CD14-positive monocyte (primary cell): ENCODE data around the gene IQGAP2. TPM values are rescaled to one million over a fixed set of nuclear protein-coding genes. Genes with fewer than 3 reads are reported as not detected.
A peak's percentile ranks its signal among the peaks of the same experiment; 100 is the strongest.

Experiments used
- DNase-seq, 3 donors: peaks; one replicate each; pipeline ENCODE4 v3.0.0-alpha.2; 2011 to 2022
- H2AFZ ChIP-seq: 2 replicates; pipeline ENCODE4 v1.6.0; 2012; ENCODE audit warnings: mild to moderate bottlenecking, low read depth, low read length, inconsistent platforms; ENCODE audit not compliant: insufficient read depth, poor library complexity, severe bottlenecking
- H3K27ac ChIP-seq, 2 donors: 1 replicate in 1 of 2; 2 replicates in 1 of 2; pipeline ENCODE4 v1.5.1; 2012 to 2013; ENCODE audit warnings: low read length in 2 of 2, control low read depth in 1 of 2, inconsistent platforms in 1 of 2, low read depth in 1 of 2, mild to moderate bottlenecking in 1 of 2
- H3K27me3 ChIP-seq, 2 donors: one replicate each; pipeline versions ENCODE4 v1.6.0 to v1.6.1; 2011 to 2013; ENCODE audit warnings: low read length in 2 of 2; ENCODE audit not compliant: control insufficient read depth in 2 of 2, insufficient read depth in 2 of 2
- H3K36me3 ChIP-seq, 2 donors: replicated peaks in 1 of 2; 1 replicate in 1 of 2; 2 replicates in 1 of 2; pipeline versions ENCODE4 v1.5.1 to v1.6.1; 2012 to 2013; ENCODE audit warnings: low read length in 2 of 2, control low read depth in 1 of 2, inconsistent platforms in 1 of 2, mild to moderate bottlenecking in 1 of 2; ENCODE audit not compliant: insufficient read depth in 2 of 2, control insufficient read depth in 1 of 2
- H3K4me1 ChIP-seq, 2 donors: 1 replicate in 1 of 2; 2 replicates in 1 of 2; pipeline versions ENCODE4 v1.5.1 to v1.6.1; 2012 to 2013; ENCODE audit warnings: low read length in 2 of 2, control low read depth in 1 of 2, inconsistent platforms in 1 of 2, mild to moderate bottlenecking in 1 of 2, moderate library complexity in 1 of 2; ENCODE audit not compliant: insufficient read depth in 2 of 2, control insufficient read depth in 1 of 2
- H3K4me2 ChIP-seq: replicated peaks from 2 replicates; pipeline ENCODE3; 2012; ENCODE audit warnings: low read length, moderate library complexity, mild to moderate bottlenecking; ENCODE audit not compliant: poor library complexity, severe bottlenecking; ENCODE audit errors: extremely low read depth
- H3K4me3 ChIP-seq, 3 experiments: fragments of 200-600 bp in 1 of 3; sonication (generic) in 1 of 3; replicated peaks in 1 of 3; 1 replicate in 2 of 3; 2 replicates in 1 of 3; pipeline ENCODE4 v1.5.1; 2011 to 2013; ENCODE audit warnings: low read length in 3 of 3, mild to moderate bottlenecking in 3 of 3, control low read depth in 2 of 3, low read depth in 2 of 3, inconsistent platforms in 1 of 3, moderate library complexity in 1 of 3
- H3K79me2 ChIP-seq: 2 replicates; pipeline ENCODE4 v1.6.0; 2012; ENCODE audit warnings: mild to moderate bottlenecking, control low read depth, inconsistent platforms, low read length, moderate library complexity; ENCODE audit not compliant: insufficient read depth
- H3K9ac ChIP-seq: 2 replicates; pipeline ENCODE4 v1.6.0; 2017; ENCODE audit warnings: low read length, mild to moderate bottlenecking; ENCODE audit not compliant: insufficient read depth, poor library complexity, severe bottlenecking
- H3K9me3 ChIP-seq, 2 donors: replicated peaks in 1 of 2; 1 replicate in 1 of 2; 2 replicates in 1 of 2; pipeline versions ENCODE4 v1.5.1 to v1.6.1; 2012 to 2013; ENCODE audit warnings: low read length in 2 of 2, control low read depth in 1 of 2; ENCODE audit not compliant: control insufficient read depth in 1 of 2, insufficient read depth in 1 of 2
- H4K20me1 ChIP-seq: 2 replicates; pipeline ENCODE4 v1.6.0; 2012; ENCODE audit warnings: mild to moderate bottlenecking, low read length, control low read depth, moderate library complexity; ENCODE audit not compliant: insufficient read depth
- H3K27ac Mint-ChIP-seq, 7 donors: one replicate each; pipeline ENCODE4 v1.8.0; 2020; ENCODE audit warnings: mild to moderate bottlenecking in 7 of 7, mixed read lengths in 7 of 7, moderate library complexity in 6 of 7, inconsistent platforms in 2 of 7
- H3K27me3 Mint-ChIP-seq, 3 donors: one replicate each; pipeline ENCODE4 v1.8.0; 2021 to 2022; ENCODE audit warnings: low read depth in 3 of 3, mild to moderate bottlenecking in 3 of 3, mixed read lengths in 3 of 3, moderate library complexity in 3 of 3, inconsistent platforms in 1 of 3
- H3K36me3 Mint-ChIP-seq, 2 donors: one replicate each; pipeline ENCODE4 v1.8.0; 2020; ENCODE audit warnings: mixed read lengths in 2 of 2, inconsistent platforms in 1 of 2, mild to moderate bottlenecking in 1 of 2
- H3K4me1 Mint-ChIP-seq: one replicate; pipeline ENCODE4 v1.8.0; 2020; ENCODE audit warnings: mild to moderate bottlenecking, mixed read lengths
- H3K4me3 Mint-ChIP-seq, 2 donors: one replicate each; pipeline ENCODE4 v1.8.0; 2020; ENCODE audit warnings: mild to moderate bottlenecking in 2 of 2, mixed read lengths in 2 of 2, moderate library complexity in 1 of 2
- H3K9me3 Mint-ChIP-seq, 7 donors: one replicate each; pipeline ENCODE4 v1.8.0; 2020 to 2022; ENCODE audit warnings: mixed read lengths in 7 of 7, mild to moderate bottlenecking in 6 of 7, moderate library complexity in 6 of 7, inconsistent platforms in 2 of 7
- WGBS: methylation state at CpG from one replicate; pipeline ENCODE4 v1.1.5; 2013; ENCODE audit warnings: missing lambda C conversion rate; ENCODE audit not compliant: insufficient coverage; 5-methylcytosine and 5-hydroxymethylcytosine counted together
- intact Hi-C, 2 donors: fragments of 100-400 bp; cut with micrococcal nuclease; formaldehyde crosslinking; loops; one replicate each; pipeline versions ENCODE4 v1.15.0 to v1.15.1; 2023
- polyA plus RNA-seq, 3 donors: library from polyadenylated mRNA; depleted of rRNA in 1 of 3; unstranded in 2 of 3; stranded (reverse) in 1 of 3; fragments of 300-500 nt in 2 of 3; fragments of >200 nt in 1 of 3; fragmentation: Illumina TruSeq in 2 of 3; gene quantifications; 1 replicate in 2 of 3; 2 replicates in 1 of 3; pipeline ENCODE4 v1.2.3, GENCODE V29; 2012 to 2021
- TF ChIP-seq, protein P1 (sequence below): fragments of 200-600 bp; IDR thresholded peaks from one replicate; pipeline ENCODE4 v1.8.0; 2022; ENCODE audit warnings: antibody characterized with exemption, mild to moderate bottlenecking

Gene IQGAP2
- polyA plus RNA-seq, 3 donors, result 21.4 to 50.9 (median 35.4) TPM

DNA sequence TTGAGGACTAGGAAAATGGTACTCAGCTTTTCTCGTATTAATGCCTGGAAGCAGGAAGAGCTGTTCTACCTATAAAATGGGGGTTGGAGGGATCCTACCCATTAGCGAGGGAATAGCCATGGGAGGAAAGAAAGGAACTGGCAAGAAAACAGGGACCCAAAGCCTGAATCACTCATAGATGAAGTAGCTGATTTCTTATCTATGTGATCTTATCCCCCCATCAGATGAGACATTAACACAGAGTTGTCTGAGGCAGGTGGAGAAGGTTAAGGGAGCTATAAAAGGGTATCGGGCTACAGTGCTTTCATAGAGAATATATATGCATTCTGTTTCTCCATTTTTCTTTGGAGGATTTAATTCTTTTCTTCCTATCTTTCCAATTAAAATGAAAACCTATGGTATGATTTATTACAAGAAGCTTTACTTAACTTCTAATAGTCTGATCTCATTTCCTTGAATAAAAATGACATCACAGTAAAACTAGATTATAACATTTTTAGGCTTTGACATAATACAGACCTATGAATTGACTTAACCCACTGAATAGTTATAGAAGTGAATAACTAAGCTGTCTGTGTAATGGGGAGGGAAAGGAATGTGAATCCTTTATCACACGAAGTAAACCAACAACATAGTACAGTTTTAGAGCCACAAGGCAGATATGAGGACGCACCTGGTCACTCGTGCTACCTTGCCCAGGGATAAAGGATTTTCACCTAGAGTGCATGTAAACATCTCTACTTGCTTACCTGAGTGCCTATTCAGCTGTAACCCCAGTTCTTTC is 39.0 kb downstream of the IQGAP2 start:
- Histone ChIP-seq H3K27me3 (no peaks in the 10 kb centered on the region), H3K27ac (no peak overlapping the region), H2AFZ (no peak overlapping the region), H3K4me2 (no peak overlapping the region), H3K9ac (no peak overlapping the region), H3K36me3 (peaks cover 13 to 39% of the 10 kb centered on the region in 2 donors), H3K79me2 (peaks cover 96% of the 10 kb centered on the region), H3K9me3 (peaks cover 0 to under 1% of the 10 kb centered on the region in 2 donors), H4K20me1 (peaks cover 97% of the 10 kb centered on the region), H3K4me3 (no peak overlapping the region), H3K4me1 (no peaks in the 10 kb centered on the region)
- Mint-ChIP-seq H3K27ac (peak overlapping the region in 2 of 7 donors; percentile 17 to 51), H3K9me3 (peaks cover 1 to 6% (median 2%) of the 10 kb centered on the region in 7 donors), H3K4me3 (no peak overlapping the region), H3K4me1 (peaks cover 9% of the 10 kb centered on the region), H3K27me3 (no peaks in the 10 kb centered on the region), H3K36me3 (peaks cover 24 to 37% of the 10 kb centered on the region in 2 donors)
- intact Hi-C loops, result no loop called here
- TF ChIP-seq, protein P1, sequence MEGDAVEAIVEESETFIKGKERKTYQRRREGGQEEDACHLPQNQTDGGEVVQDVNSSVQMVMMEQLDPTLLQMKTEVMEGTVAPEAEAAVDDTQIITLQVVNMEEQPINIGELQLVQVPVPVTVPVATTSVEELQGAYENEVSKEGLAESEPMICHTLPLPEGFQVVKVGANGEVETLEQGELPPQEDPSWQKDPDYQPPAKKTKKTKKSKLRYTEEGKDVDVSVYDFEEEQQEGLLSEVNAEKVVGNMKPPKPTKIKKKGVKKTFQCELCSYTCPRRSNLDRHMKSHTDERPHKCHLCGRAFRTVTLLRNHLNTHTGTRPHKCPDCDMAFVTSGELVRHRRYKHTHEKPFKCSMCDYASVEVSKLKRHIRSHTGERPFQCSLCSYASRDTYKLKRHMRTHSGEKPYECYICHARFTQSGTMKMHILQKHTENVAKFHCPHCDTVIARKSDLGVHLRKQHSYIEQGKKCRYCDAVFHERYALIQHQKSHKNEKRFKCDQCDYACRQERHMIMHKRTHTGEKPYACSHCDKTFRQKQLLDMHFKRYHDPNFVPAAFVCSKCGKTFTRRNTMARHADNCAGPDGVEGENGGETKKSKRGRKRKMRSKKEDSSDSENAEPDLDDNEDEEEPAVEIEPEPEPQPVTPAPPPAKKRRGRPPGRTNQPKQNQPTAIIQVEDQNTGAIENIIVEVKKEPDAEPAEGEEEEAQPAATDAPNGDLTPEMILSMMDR, result no peak
- no CpG with 5 or more reads among the region's 6 CpGs for WGBS
- DNase-seq, result no peak

DNA sequence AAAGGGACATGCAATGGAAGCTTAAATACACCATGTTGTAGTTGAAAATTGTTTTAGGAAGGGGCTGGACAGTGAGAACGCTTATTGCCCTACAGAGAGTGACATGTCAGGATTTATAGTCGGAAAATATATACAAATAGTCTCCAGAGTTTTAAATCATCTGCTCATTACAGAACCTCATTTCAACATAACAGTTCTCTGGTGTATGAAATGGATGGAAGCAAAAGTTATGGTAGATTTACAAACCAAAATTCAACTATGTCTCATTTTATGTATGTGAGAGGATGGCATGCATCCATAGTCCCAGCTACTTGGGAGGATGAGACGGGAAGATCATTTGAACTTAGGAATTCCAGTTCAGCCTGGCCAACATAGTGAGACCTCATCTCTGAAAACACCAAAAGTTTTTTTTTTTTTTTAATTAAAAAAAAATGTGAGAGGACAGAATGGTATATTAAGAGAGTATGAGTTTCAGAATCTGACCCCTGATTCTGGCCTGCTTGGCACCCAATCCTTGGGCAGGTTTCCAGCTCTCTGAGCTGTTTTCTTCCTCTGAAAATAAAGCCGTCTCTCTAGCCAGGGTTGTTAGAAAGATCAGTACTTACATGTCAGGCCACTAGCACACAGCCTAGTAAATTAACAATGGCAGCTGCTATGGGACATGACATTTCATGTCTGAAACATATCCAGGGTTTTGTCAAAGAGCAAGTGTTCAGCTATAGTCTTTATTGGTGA is 40.1 kb downstream of the IQGAP2 start:
- Histone ChIP-seq H3K9ac (no peak overlapping the region), H3K36me3 (peaks cover 14 to 50% of the 10 kb centered on the region in 2 donors), H3K27ac (no peak overlapping the region), H3K27me3 (no peaks in the 10 kb centered on the region), H2AFZ (no peak overlapping the region), H3K4me3 (no peak overlapping the region), H3K9me3 (no peaks in the 10 kb centered on the region), H3K4me1 (no peaks in the 10 kb centered on the region), H4K20me1 (peaks cover 98% of the 10 kb centered on the region), H3K4me2 (no peak overlapping the region), H3K79me2 (peaks cover 96% of the 10 kb centered on the region)
- TF ChIP-seq, protein P1, result no peak
- no CpG with 5 or more reads among the region's 4 CpGs for WGBS
- no peak overlapping the region for H3K4me3 Mint-ChIP-seq
- no peak for DNase-seq
- H3K9me3 Mint-ChIP-seq, result peaks cover 0 to 5% (median 2%) of the 10 kb centered on the region in 7 donors
- intact Hi-C loops, result no loop called here
- H3K27ac Mint-ChIP-seq, result peak overlapping the region in 1 of 7 donors; percentile 63
- peaks cover 13% of the 10 kb centered on the region for H3K4me1 Mint-ChIP-seq
- H3K36me3 Mint-ChIP-seq, result peaks cover 32 to 42% of the 10 kb centered on the region in 2 donors
- no peaks in the 10 kb centered on the region for H3K27me3 Mint-ChIP-seq
